Breast epithelium (tissue), 4 donors: ENCODE measurements around the gene FMO5. TPM values are rescaled to one million over a fixed set of nuclear protein-coding genes. Genes with fewer than 3 reads are reported as not detected.
A peak's percentile ranks its signal among the peaks of the same experiment; 100 is the strongest.

Experiments
- DNase-seq, 2 donors: peaks; one replicate each; pipeline ENCODE4 v3.0.0-alpha.2; 2019; ENCODE audit warnings: low spot score in 2 of 2
- H3K27ac ChIP-seq, 2 donors: fragments of 200-600 bp; sonication (generic) in 1 of 2; one replicate each; pipeline ENCODE4 v1.5.1; 2016 to 2019; ENCODE audit warnings: mild to moderate bottlenecking in 1 of 2
- H3K27me3 ChIP-seq, 2 donors: fragments of 200-600 bp; sonication (generic) in 1 of 2; one replicate each; pipeline versions ENCODE4 v1.5.1 to v1.6.0; 2017 to 2019; ENCODE audit warnings: control low read depth in 1 of 2, mild to moderate bottlenecking in 1 of 2
- H3K36me3 ChIP-seq: fragments of 200-600 bp; one replicate; pipeline ENCODE4 v1.5.1; 2019
- H3K4me1 ChIP-seq, 2 donors: fragments of 200-600 bp; sonication (generic); one replicate each; pipeline ENCODE4 v1.5.1; 2016 to 2019; ENCODE audit warnings: control low read depth in 1 of 2
- H3K4me3 ChIP-seq, 3 donors: fragments of 200-600 bp; sonication (generic); 1 replicate in 2 of 3; 2 replicates in 1 of 3; pipeline ENCODE4 v1.5.1; 2016 to 2019; ENCODE audit warnings: mild to moderate bottlenecking in 3 of 3, moderate library complexity in 2 of 3
- H3K9me3 ChIP-seq, 2 donors: fragments of 200-600 bp; sonication (generic) in 1 of 2; one replicate each; pipeline ENCODE4 v1.5.1; 2016 to 2019; ENCODE audit warnings: control low read depth in 1 of 2
- CTCF ChIP-seq, 3 donors: fragments of 450-650 bp; IDR thresholded peaks; one replicate each; pipeline ENCODE4 v1.5.1; 2016 to 2017; ENCODE audit warnings: antibody characterized with exemption in 3 of 3, mild to moderate bottlenecking in 3 of 3, moderate library complexity in 3 of 3
- POLR2A ChIP-seq: fragments of 450-650 bp; IDR thresholded peaks from one replicate; pipeline ENCODE4 v1.6.1; 2016; ENCODE audit warnings: antibody characterized with exemption, mild to moderate bottlenecking, moderate library complexity
- POLR2AphosphoS5 ChIP-seq, 3 donors: sonication (generic); formaldehyde crosslinking; IDR thresholded peaks; one replicate each; pipeline ENCODE4 v1.6.1; 2017; ENCODE audit warnings: antibody characterized with exemption in 3 of 3
- intact Hi-C: fragments of 100-400 bp; cut with DNase I; formaldehyde crosslinking; loops from one replicate; pipeline ENCODE4 v1.15.1; 2023; ENCODE audit warnings: low total_unique reads
- total RNA-seq, 3 donors: library from RNA; depleted of rRNA; stranded (reverse); fragments of >200 nt; gene quantifications; one replicate each; pipeline ENCODE4 v1.1.0, GENCODE V29; 2016

FMO5 gene
- total RNA-seq, 3 donors from 2014 or later: 7.8 to 32.6 (median 22.0) TPM

- DNase-seq: no peak
- H3K9me3 ChIP-seq: no peaks in the 10 kb centered on the region
- no peaks in the 10 kb centered on the region for H3K36me3 ChIP-seq
- no peak overlapping the region for H3K27ac ChIP-seq
- no peaks in the 10 kb centered on the region for H3K27me3 ChIP-seq
- H3K4me1 ChIP-seq: peaks cover 0 to 15% of the 10 kb centered on the region in 2 donors
- peak overlapping the region in 2 of 3 donors; percentile 95 to 98 for H3K4me3 ChIP-seq
- TF ChIP-seq CTCF (IDR thresholded peaks at IDR 0.05) (no peak), POLR2AphosphoS5 (IDR thresholded peaks at IDR 0.05) (no peak), POLR2A (no peak)
- intact Hi-C loops: loop anchor here (10.0 kb wide), 1 partner anchor 75 kb away; the partner anchor contains the start of gene CHD1L
Observed at GRCh38 chr1:147169840-147170674, 55.1 kb downstream of the FMO5 start.

- H3K4me1 ChIP-seq: peaks cover 0 to 15% of the 10 kb centered on the region in 2 donors
- H3K27me3 ChIP-seq: no peaks in the 10 kb centered on the region
- no peak for DNase-seq
- intact Hi-C loops: no loop called here
- H3K36me3 ChIP-seq: no peaks in the 10 kb centered on the region
- no peaks in the 10 kb centered on the region for H3K9me3 ChIP-seq
- H3K4me3 ChIP-seq: no peak overlapping the region
- TF ChIP-seq POLR2AphosphoS5 (IDR thresholded peaks at IDR 0.05): no peak
- no peak for TF ChIP-seq POLR2A
- no peak for TF ChIP-seq CTCF (IDR thresholded peaks at IDR 0.05)
- H3K27ac ChIP-seq: no peak overlapping the region
Observed at GRCh38 chr1:147169171-147169570, 56.0 kb downstream of the FMO5 start.

GRCh38 chr1:147168626-147169058 is 56.5 kb downstream of the FMO5 start:
- no peak for DNase-seq
- no peak for TF ChIP-seq POLR2A
- no peak for TF ChIP-seq CTCF (IDR thresholded peaks at IDR 0.05)
- TF ChIP-seq POLR2AphosphoS5 (IDR thresholded peaks at IDR 0.05): no peak
- Histone ChIP-seq H3K27ac (no peak overlapping the region), H3K9me3 (no peaks in the 10 kb centered on the region), H3K4me1 (peaks cover 0 to 12% of the 10 kb centered on the region in 2 donors), H3K27me3 (no peaks in the 10 kb centered on the region), H3K4me3 (no peak overlapping the region), H3K36me3 (no peaks in the 10 kb centered on the region)
- intact Hi-C loops: no loop called here

GRCh38 chr1:147167365-147167764 is 57.8 kb downstream of the FMO5 start:
- DNase-seq: no peak
- intact Hi-C loops: no loop called here

More at GRCh38 chr1:147167365-147167764, 57.8 kb downstream of the FMO5 start:
- no peaks in the 10 kb centered on the region for H3K36me3 ChIP-seq
- no peaks in the 10 kb centered on the region for H3K27me3 ChIP-seq
- H3K4me1 ChIP-seq: peaks cover 0 to 8% of the 10 kb centered on the region in 2 donors
- H3K27ac ChIP-seq: no peak overlapping the region
- no peak overlapping the region for H3K4me3 ChIP-seq
- H3K9me3 ChIP-seq: no peaks in the 10 kb centered on the region
- TF ChIP-seq POLR2A: no peak
- TF ChIP-seq POLR2AphosphoS5 (IDR thresholded peaks at IDR 0.05): no peak
- no peak for TF ChIP-seq CTCF (IDR thresholded peaks at IDR 0.05)
